ENCODE results near the gene CPNE1. TPM values are rescaled to one million over a fixed set of nuclear protein-coding genes. Genes with fewer than 3 reads are reported as not detected.

CPNE1 gene
- total and polyA plus RNA-seq, 2 donors from 2014 or later, result 128 to 145 TPM

DNA sequence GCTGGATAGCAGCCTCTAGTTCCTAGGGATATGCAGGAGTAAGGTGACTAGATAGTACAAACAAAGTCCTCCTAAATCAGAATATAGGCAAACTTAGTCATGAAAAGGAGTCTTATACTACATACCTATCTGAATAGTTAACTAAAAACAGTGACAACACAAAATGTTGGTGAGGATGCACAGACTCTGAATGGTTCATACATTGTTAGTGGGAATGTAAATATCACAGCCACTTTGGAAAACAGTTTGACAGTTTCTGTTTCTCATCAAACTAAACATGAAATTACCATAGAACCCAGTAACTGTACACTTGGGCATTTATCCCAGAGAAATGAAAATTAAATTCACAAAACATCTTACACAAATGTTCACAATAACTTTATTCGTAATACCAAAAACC, 17.3 kb upstream of the CPNE1 start:
- H3K9me3 ChIP-seq (ENCODE audit: control insufficient read depth in 2 of 3, insufficient read depth in 1 of 3, low read length in 3 of 3), result no peaks in the 10 kb centered on the region
- no peak overlapping the region for H3K27ac ChIP-seq (ENCODE audit: low read depth in 2 of 2, low read length in 2 of 2)
- no peaks in the 10 kb centered on the region for H3K4me1 ChIP-seq (ENCODE audit: control insufficient read depth in 2 of 3, insufficient read depth in 2 of 3, low read depth in 1 of 3, low read length in 3 of 3)
- no peak overlapping the region for H3K9ac ChIP-seq (ENCODE audit: low read length in 3 of 3)
- DNase-seq (no peak), FAIRE-seq (no peak)
- peaks cover 0 to 6% (median 6%) of the 10 kb centered on the region in 3 donors for H3K36me3 ChIP-seq (ENCODE audit: control insufficient read depth in 2 of 3, insufficient read depth in 3 of 3, low read length in 3 of 3)
- no peaks in the 10 kb centered on the region for H3K27me3 ChIP-seq (ENCODE audit: control insufficient read depth, insufficient read depth, low read length)
- intact Hi-C loops (cut with DNase I), result no loop called here
- no peak overlapping the region for H3K4me3 ChIP-seq (ENCODE audit: low read length in 3 of 3)
- TF ChIP-seq, protein P1, sequence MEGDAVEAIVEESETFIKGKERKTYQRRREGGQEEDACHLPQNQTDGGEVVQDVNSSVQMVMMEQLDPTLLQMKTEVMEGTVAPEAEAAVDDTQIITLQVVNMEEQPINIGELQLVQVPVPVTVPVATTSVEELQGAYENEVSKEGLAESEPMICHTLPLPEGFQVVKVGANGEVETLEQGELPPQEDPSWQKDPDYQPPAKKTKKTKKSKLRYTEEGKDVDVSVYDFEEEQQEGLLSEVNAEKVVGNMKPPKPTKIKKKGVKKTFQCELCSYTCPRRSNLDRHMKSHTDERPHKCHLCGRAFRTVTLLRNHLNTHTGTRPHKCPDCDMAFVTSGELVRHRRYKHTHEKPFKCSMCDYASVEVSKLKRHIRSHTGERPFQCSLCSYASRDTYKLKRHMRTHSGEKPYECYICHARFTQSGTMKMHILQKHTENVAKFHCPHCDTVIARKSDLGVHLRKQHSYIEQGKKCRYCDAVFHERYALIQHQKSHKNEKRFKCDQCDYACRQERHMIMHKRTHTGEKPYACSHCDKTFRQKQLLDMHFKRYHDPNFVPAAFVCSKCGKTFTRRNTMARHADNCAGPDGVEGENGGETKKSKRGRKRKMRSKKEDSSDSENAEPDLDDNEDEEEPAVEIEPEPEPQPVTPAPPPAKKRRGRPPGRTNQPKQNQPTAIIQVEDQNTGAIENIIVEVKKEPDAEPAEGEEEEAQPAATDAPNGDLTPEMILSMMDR (IDR thresholded peaks at IDR 0.05; ENCODE audit: borderline replicate concordance, extremely low read depth, insufficient read depth), result no peak

DNA sequence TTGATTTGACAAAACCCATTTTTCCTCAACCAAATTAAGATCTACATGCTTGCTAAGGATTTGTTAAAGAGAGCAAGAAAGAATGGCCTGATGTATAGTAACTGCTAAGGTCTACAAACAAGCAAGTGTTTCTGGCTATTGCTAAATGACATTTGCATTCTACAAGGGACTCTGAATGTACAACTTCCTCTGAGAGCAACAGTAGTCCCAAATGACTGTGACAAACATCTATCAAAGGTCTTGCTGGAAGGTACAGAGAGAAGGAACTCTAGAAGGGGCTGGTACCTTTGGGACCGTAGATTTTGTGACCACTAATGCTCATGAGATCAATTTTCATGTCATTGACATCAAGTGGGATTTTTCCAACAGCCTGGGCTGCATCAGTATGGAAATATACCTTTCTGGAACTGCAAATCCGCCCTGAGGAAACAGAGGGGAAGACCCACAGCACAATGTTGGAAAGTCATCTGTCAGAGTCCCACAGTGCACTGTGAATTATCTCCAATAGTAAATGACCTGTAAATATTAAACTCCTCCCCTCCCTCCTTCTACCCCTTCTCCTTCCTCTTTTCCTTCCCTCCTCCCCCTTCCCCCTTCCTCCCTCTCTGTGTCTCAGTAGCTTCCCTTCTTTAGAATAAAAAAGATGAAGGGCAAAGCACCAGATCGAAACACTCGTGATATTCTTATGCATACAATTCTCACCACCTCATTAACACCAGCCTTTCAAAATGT, 15.9 kb upstream of the CPNE1 start:
- intact Hi-C loops (cut with DNase I), result no loop called here
- FAIRE-seq (no peak), DNase-seq (no peak)
- Histone ChIP-seq H3K36me3 (ENCODE audit: control insufficient read depth in 2 of 3, insufficient read depth in 3 of 3, low read length in 3 of 3) (peaks cover 0 to 6% (median 6%) of the 10 kb centered on the region in 3 donors), H3K27me3 (ENCODE audit: control insufficient read depth, insufficient read depth, low read length) (no peaks in the 10 kb centered on the region), H3K4me1 (ENCODE audit: control insufficient read depth in 2 of 3, insufficient read depth in 2 of 3, low read depth in 1 of 3, low read length in 3 of 3) (no peaks in the 10 kb centered on the region), H3K9ac (ENCODE audit: low read length in 3 of 3) (no peak overlapping the region), H3K27ac (ENCODE audit: low read depth in 2 of 2, low read length in 2 of 2) (no peak overlapping the region), H3K4me3 (ENCODE audit: low read length in 3 of 3) (no peak overlapping the region), H3K9me3 (ENCODE audit: control insufficient read depth in 2 of 3, insufficient read depth in 1 of 3, low read length in 3 of 3) (no peaks in the 10 kb centered on the region)
- TF ChIP-seq, protein P1 (IDR thresholded peaks at IDR 0.05; ENCODE audit: borderline replicate concordance, extremely low read depth, insufficient read depth), result no peak

DNA sequence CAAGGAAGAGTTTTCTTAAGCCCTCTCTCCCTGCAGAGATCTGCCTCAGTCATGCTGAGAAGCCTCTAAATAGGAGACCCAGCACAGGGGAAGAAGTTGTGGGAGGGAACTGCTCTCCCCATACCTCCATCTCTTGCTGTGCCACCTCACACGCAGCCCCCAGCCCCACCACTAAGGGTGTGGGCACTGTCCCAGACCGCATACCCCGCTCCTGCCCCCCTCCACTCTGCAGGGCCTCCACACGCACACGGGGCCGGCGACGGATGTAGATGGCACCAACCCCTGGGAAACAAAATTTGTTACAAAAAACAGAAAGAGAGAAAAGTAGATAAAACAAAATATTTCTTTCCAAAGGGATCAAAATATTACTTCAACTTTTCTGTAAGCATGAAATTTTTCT, 10.2 kb upstream of the CPNE1 start:
- intact Hi-C loops (cut with DNase I), result no loop called here
- no peak for DNase-seq
- H3K9ac ChIP-seq (ENCODE audit: low read length in 3 of 3), result no peak overlapping the region
- no peak overlapping the region for H3K27ac ChIP-seq (ENCODE audit: low read depth in 2 of 2, low read length in 2 of 2)
- no peak overlapping the region for H3K4me3 ChIP-seq (ENCODE audit: low read length in 3 of 3)
- no peaks in the 10 kb centered on the region for H3K4me1 ChIP-seq (ENCODE audit: control insufficient read depth in 2 of 3, insufficient read depth in 2 of 3, low read depth in 1 of 3, low read length in 3 of 3)
- TF ChIP-seq, protein P1 (IDR thresholded peaks at IDR 0.05; ENCODE audit: borderline replicate concordance, extremely low read depth, insufficient read depth), result no peak
- H3K27me3 ChIP-seq (ENCODE audit: control insufficient read depth, insufficient read depth, low read length), result no peaks in the 10 kb centered on the region
- H3K9me3 ChIP-seq (ENCODE audit: control insufficient read depth in 2 of 3, insufficient read depth in 1 of 3, low read length in 3 of 3), result no peaks in the 10 kb centered on the region
- H3K36me3 ChIP-seq (ENCODE audit: control insufficient read depth in 2 of 3, insufficient read depth in 3 of 3, low read length in 3 of 3), result peaks cover 0 to 35% (median 29%) of the 10 kb centered on the region in 3 donors
- no peak for FAIRE-seq

All from kidney (tissue), 14 donors.